Embryonic facial prominence (tissue), 1 donor: ENCODE measurements around the gene LRP1B.

Experiments
- DNase-seq: peaks from one replicate; pipeline ENCODE4 v3.0.0-alpha.2; 2016; ENCODE audit errors: extremely low spot score

The LRP1B gene

GRCh38 chr2:141440072-141440635 is 690.7 kb downstream of the LRP1B start:
- no peak for DNase-seq

- DNase-seq: no peak
These were observed 691.3 kb downstream of the LRP1B start for GRCh38 chr2:141439524-141439923.

- no peak for DNase-seq
These were observed 692.3 kb downstream of the LRP1B start for GRCh38 chr2:141438536-141438935.

- no peak for DNase-seq
These were observed 693.3 kb downstream of the LRP1B start for GRCh38 chr2:141437521-141437920.

- DNase-seq: no peak
These were observed 707.7 kb downstream of the LRP1B start for GRCh38 chr2:141423124-141423523.

- DNase-seq: no peak
These were observed 713.5 kb downstream of the LRP1B start for GRCh38 chr2:141417246-141417797.

GRCh38 chr2:141411419-141411818 is 719.4 kb downstream of the LRP1B start:
- DNase-seq: no peak

GRCh38 chr2:141399270-141399669 is 731.5 kb downstream of the LRP1B start:
- no peak for DNase-seq

GRCh38 chr2:141393214-141393545 is 737.6 kb downstream of the LRP1B start:
- no peak for DNase-seq

GRCh38 chr2:141392517-141393213 is 738.2 kb downstream of the LRP1B start:
- no peak for DNase-seq

GRCh38 chr2:141386168-141386567 is 744.6 kb downstream of the LRP1B start:
- no peak for DNase-seq

GRCh38 chr2:141384676-141385075 is 746.1 kb downstream of the LRP1B start:
- no peak for DNase-seq

- no peak for DNase-seq
These were observed 748.9 kb downstream of the LRP1B start for GRCh38 chr2:141381946-141382345.

- no peak for DNase-seq
These were observed 750.5 kb downstream of the LRP1B start for GRCh38 chr2:141380008-141380979.

GRCh38 chr2:141364821-141365220 is 766.0 kb downstream of the LRP1B start:
- DNase-seq: no peak

- DNase-seq: no peak
These were observed 768.5 kb downstream of the LRP1B start for GRCh38 chr2:141362311-141362710.

GRCh38 chr2:141348481-141348880 is 782.3 kb downstream of the LRP1B start:
- no peak for DNase-seq

GRCh38 chr2:141341444-141341843 is 789.4 kb downstream of the LRP1B start:
- DNase-seq: no peak

- no peak for DNase-seq
These were observed 799.7 kb downstream of the LRP1B start for GRCh38 chr2:141331127-141331526.

GRCh38 chr2:141329964-141330363 is 800.9 kb downstream of the LRP1B start:
- DNase-seq: no peak

GRCh38 chr2:141323571-141323970 is 807.2 kb downstream of the LRP1B start:
- DNase-seq: no peak

- DNase-seq: no peak
These were observed 812.8 kb downstream of the LRP1B start for GRCh38 chr2:141317986-141318385.
